ENCODE measurements around the gene ACVRL1. TPM values are rescaled to one million over a fixed set of nuclear protein-coding genes. Genes with fewer than 3 reads are reported as not detected.

Gene ACVRL1
- total RNA-seq, 1 experiment from 2014 or later = not detected

- Histone ChIP-seq H2AFZ (ENCODE audit: low read length) (no peak overlapping the region), H4K5ac (ENCODE audit: insufficient read length, low read depth, low read length) (no peak overlapping the region), H3K79me1 (ENCODE audit: insufficient read depth, low read depth, low read length, poor library complexity, severe bottlenecking) (no peaks in the 10 kb centered on the region), H3K27me3 (ENCODE audit: insufficient read depth, low read length) (peaks cover 13% of the 10 kb centered on the region; the same call in 1 of the 2 replicates), H3K18ac (ENCODE audit: insufficient read length, low read depth, low read length) (no peak overlapping the region), H3K4me2 (ENCODE audit: insufficient read depth, insufficient read length, low read length) (no peak overlapping the region), H2AK5ac (ENCODE audit: insufficient read length, low read length) (no peak overlapping the region), H4K8ac (replicated peaks; ENCODE audit: insufficient read length, low read depth, low read length) (no peak overlapping the region), H2BK20ac (ENCODE audit: low read depth, low read length, poor library complexity, severe bottlenecking) (no peak overlapping the region), H3K27ac (ENCODE audit: insufficient read length, low read depth, low read length) (no peak overlapping the region), H3K56ac (ENCODE audit: insufficient read length, low read depth, low read length) (no peak overlapping the region), H3K4me1 (ENCODE audit: insufficient read depth, low read length) (peaks cover 10% of the 10 kb centered on the region; the same call in 1 of the 2 replicates), H4K91ac (ENCODE audit: insufficient read length, low read depth, low read length) (no peak overlapping the region), H3K23ac (ENCODE audit: insufficient read length, low read depth, low read length) (no peak overlapping the region), H2BK5ac (ENCODE audit: insufficient read length, low read length) (no peak overlapping the region), H3K9ac (ENCODE audit: extremely low read depth, insufficient read length, low read length) (no peak overlapping the region), H3K9me3 (ENCODE audit: control insufficient read depth, low read depth, low read length) (no peaks in the 10 kb centered on the region), H3K23me2 (ENCODE audit: insufficient read length, low read depth, low read length, poor library complexity, severe bottlenecking) (peaks cover 26% of the 10 kb centered on the region), H3K79me2 (ENCODE audit: insufficient read depth, low read length) (no peaks in the 10 kb centered on the region), H3T11ph (ENCODE audit: low read length) (no peak overlapping the region), H2BK120ac (ENCODE audit: low read depth, low read length, poor library complexity, severe bottlenecking) (no peak overlapping the region), H3K14ac (ENCODE audit: insufficient read depth, low read length) (no peak overlapping the region), H2BK12ac (ENCODE audit: insufficient read length, low read depth, low read length) (no peak overlapping the region), H4K20me1 (ENCODE audit: control insufficient read depth, insufficient read depth, insufficient read length) (no peaks in the 10 kb centered on the region), H3K4ac (ENCODE audit: low read depth, low read length) (no peak overlapping the region), H2BK15ac (ENCODE audit: low read depth, low read length) (no peak overlapping the region)
- TF ChIP-seq CTCF (conservative IDR thresholded peaks at IDR 0.05) = no peak
- Mint-ChIP-seq H3K27ac (no peak overlapping the region), H3K4me1 (peaks cover 75 to 83% of the 10 kb centered on the region in 2 experiments), H3K4me3 (no peak overlapping the region), H3K9me3 (peaks cover 0 to 2% of the 10 kb centered on the region in 2 experiments; a peak in 1 of 5 replicates), H3K27me3 (ENCODE audit: low read depth) (peaks cover 63% of the 10 kb centered on the region), H3K36me3 (ENCODE audit: insufficient read depth in 1 of 3, low read depth in 3 of 3) (no peaks in the 10 kb centered on the region; a peak in 1 of 7 replicates)
- no peak for DNase-seq
Measured at GRCh38 chr12:51867371-51867770, 39.9 kb upstream of the ACVRL1 start.
